HEK293 (cell line): Measurements from ENCODE around the gene OSBP2.

ENCODE experiments used
- CTCF ChIA-PET: fragments of 350-600 bp; formaldehyde crosslinking; extraction: SDS; loops from one replicate; lab custom pipeline; 2021; ENCODE audit warnings: antibody characterized with exemption; lab: Yijun Ruan, JAX
- POLR2A ChIA-PET: fragments of 300-600 bp; formaldehyde crosslinking; extraction: SDS; loops from one replicate; lab custom pipeline; 2020; ENCODE audit warnings: antibody characterized with exemption, inconsistent platforms; lab: Yijun Ruan, JAX
- H3K27ac ChIP-seq: fragments of 200-500 bp; sonication (Bioruptor generic); 2 replicates; pipeline ENCODE4 v1.5.1; 2014; ENCODE audit warnings: low read depth, low read length, control low read depth, inconsistent platforms; ENCODE audit errors: extremely low read depth
- H3K36me3 ChIP-seq, 2 experiments: fragments of 200-500 bp in 1 of 2; sonication (Bioruptor generic) in 1 of 2; 1 replicate in 1 of 2; 2 replicates in 1 of 2; pipeline ENCODE4 v1.5.1; 2014 to 2017; ENCODE audit warnings: inconsistent platforms in 2 of 2, low read length in 2 of 2; ENCODE audit not compliant: control insufficient read depth in 2 of 2, insufficient read depth in 1 of 2
- H3K4me1 ChIP-seq: fragments of 200-500 bp; sonication (Bioruptor generic); 2 replicates; pipeline ENCODE4 v1.5.1; 2014; ENCODE audit warnings: mild to moderate bottlenecking, low read length, inconsistent platforms; ENCODE audit not compliant: control insufficient read depth, insufficient read depth
- H3K4me3 ChIP-seq: 2 replicates; pipeline ENCODE4 v1.5.1; 2011; ENCODE audit warnings: low read depth, mild to moderate bottlenecking, control low read depth, low read length, moderate library complexity
- H3K9me3 ChIP-seq: fragments of 200-500 bp; sonication (Bioruptor generic); 2 replicates; pipeline ENCODE4 v1.5.1; 2014; ENCODE audit warnings: low read depth, low read length, inconsistent platforms; ENCODE audit not compliant: control insufficient read depth, insufficient read depth
- GLI2 ChIP-seq: fragments of 450-650 bp; formaldehyde crosslinking; IDR thresholded peaks from 2 replicates; pipeline ENCODE4; 2017; ENCODE audit warnings: missing biosample characterization, missing genetic modification characterization, low read depth, borderline replicate concordance
- IKZF3 ChIP-seq: fragments of 450-650 bp; IDR thresholded peaks from 2 replicates; pipeline ENCODE4 v1.5.0; 2018; ENCODE audit warnings: missing biosample characterization, mild to moderate bottlenecking, missing genetic modification characterization, moderate library complexity
- SP7 ChIP-seq: fragments of 450-650 bp; formaldehyde crosslinking; IDR thresholded peaks from 2 replicates; pipeline ENCODE4 v1.5.1; 2016; ENCODE audit warnings: missing biosample characterization, missing genetic modification characterization
- ZBTB20 ChIP-seq: fragments of 450-650 bp; formaldehyde crosslinking; IDR thresholded peaks from 2 replicates; pipeline ENCODE4 v1.5.1; 2016; ENCODE audit warnings: missing biosample characterization, missing genetic modification characterization
- ZNF157 ChIP-seq: fragments of 450-650 bp; formaldehyde crosslinking; IDR thresholded peaks from 2 replicates; pipeline ENCODE4 v1.5.1; 2016; ENCODE audit warnings: missing biosample characterization, missing genetic modification characterization
- ZNF302 ChIP-seq: fragments of 450-650 bp; formaldehyde crosslinking; IDR thresholded peaks from 2 replicates; pipeline ENCODE4 v1.5.1; 2016; ENCODE audit warnings: missing biosample characterization, missing genetic modification characterization, low read depth
- ZNF341 ChIP-seq: fragments of 450-650 bp; formaldehyde crosslinking; IDR thresholded peaks from 2 replicates; pipeline ENCODE4; 2016; ENCODE audit warnings: low read depth, missing biosample characterization, missing genetic modification characterization
- ZNF560 ChIP-seq: fragments of 450-650 bp; formaldehyde crosslinking; IDR thresholded peaks from 2 replicates; pipeline ENCODE4 v1.5.1; 2017; ENCODE audit warnings: missing biosample characterization, missing genetic modification characterization, borderline replicate concordance
- ZNF561 ChIP-seq: fragments of 450-650 bp; IDR thresholded peaks from 2 replicates; pipeline ENCODE4 v1.5.1; 2018; ENCODE audit warnings: missing biosample characterization, missing genetic modification characterization, borderline replicate concordance
- ZNF585B ChIP-seq: fragments of 450-650 bp; formaldehyde crosslinking; IDR thresholded peaks from 2 replicates; pipeline ENCODE4 v1.5.1; 2016; ENCODE audit warnings: missing biosample characterization, missing genetic modification characterization
- ZNF777 ChIP-seq: fragments of 450-650 bp; formaldehyde crosslinking; IDR thresholded peaks from 2 replicates; pipeline ENCODE4 v1.5.1; 2017; ENCODE audit warnings: missing biosample characterization, missing genetic modification characterization, borderline replicate concordance
- ZSCAN23 ChIP-seq: fragments of 450-650 bp; formaldehyde crosslinking; IDR thresholded peaks from 2 replicates; pipeline ENCODE4 v1.5.1; 2016; ENCODE audit warnings: missing biosample characterization, missing genetic modification characterization
- TF ChIP-seq, protein P1 (sequence below): fragments of 450-650 bp; formaldehyde crosslinking; IDR thresholded peaks from 2 replicates; pipeline ENCODE4 v1.5.1; 2016; ENCODE audit warnings: missing biosample characterization, missing genetic modification characterization
- TF ChIP-seq, protein P2 (sequence below): fragments of 450-650 bp; formaldehyde crosslinking; IDR thresholded peaks from 2 replicates; pipeline ENCODE4 v1.5.1; 2016; ENCODE audit warnings: missing biosample characterization, missing genetic modification characterization, borderline replicate concordance
- TF ChIP-seq, protein P3 (sequence below): fragments of 450-650 bp; formaldehyde crosslinking; conservative IDR thresholded peaks from 2 replicates; pipeline ENCODE4 v1.5.1; 2016; ENCODE audit warnings: low read depth, missing biosample characterization, missing genetic modification characterization
- TF ChIP-seq, protein P4 (sequence below): fragments of 450-650 bp; formaldehyde crosslinking; IDR thresholded peaks from 2 replicates; pipeline ENCODE4 v1.5.1; 2016; ENCODE audit warnings: missing biosample characterization, missing genetic modification characterization

The OSBP2 gene

DNA sequence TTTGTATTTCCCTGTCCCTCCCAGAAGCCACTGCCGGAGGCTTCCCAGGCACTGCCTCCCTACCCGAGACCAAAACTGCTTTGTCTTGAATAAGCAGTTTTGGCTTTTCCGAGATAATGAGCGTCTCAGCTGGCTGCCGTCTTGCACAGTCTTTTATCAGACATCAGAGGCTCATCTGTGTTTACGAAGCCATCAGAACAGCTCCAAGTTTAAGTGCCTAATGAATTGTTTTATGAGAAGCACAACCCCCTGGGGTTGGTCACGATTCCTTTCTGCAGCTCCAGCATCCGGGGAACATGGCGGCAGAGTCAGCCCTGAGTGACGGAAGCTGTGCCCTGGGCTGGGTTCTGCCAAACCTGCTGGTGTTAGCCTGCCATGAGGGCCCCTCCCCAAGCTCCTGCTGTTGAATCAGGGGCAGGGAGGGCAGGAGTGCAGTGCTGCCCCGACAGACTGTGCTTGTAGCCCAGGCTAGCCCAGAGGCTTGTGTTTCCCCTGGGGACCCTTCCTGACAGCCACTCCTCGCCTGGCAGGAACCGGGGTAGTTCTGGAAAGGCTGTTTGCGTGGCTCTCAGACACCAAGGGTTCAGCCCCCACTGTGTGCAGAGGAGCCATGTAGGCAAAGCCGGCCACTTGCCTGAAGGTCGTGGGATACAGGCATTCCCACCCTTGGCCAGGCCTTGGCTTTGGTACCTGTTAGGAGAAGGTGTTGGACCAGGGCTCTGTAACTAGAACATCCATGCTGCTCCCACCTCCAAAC lies 177.8 kb downstream of the OSBP2 start (continued):
- TF ChIP-seq, protein P1, sequence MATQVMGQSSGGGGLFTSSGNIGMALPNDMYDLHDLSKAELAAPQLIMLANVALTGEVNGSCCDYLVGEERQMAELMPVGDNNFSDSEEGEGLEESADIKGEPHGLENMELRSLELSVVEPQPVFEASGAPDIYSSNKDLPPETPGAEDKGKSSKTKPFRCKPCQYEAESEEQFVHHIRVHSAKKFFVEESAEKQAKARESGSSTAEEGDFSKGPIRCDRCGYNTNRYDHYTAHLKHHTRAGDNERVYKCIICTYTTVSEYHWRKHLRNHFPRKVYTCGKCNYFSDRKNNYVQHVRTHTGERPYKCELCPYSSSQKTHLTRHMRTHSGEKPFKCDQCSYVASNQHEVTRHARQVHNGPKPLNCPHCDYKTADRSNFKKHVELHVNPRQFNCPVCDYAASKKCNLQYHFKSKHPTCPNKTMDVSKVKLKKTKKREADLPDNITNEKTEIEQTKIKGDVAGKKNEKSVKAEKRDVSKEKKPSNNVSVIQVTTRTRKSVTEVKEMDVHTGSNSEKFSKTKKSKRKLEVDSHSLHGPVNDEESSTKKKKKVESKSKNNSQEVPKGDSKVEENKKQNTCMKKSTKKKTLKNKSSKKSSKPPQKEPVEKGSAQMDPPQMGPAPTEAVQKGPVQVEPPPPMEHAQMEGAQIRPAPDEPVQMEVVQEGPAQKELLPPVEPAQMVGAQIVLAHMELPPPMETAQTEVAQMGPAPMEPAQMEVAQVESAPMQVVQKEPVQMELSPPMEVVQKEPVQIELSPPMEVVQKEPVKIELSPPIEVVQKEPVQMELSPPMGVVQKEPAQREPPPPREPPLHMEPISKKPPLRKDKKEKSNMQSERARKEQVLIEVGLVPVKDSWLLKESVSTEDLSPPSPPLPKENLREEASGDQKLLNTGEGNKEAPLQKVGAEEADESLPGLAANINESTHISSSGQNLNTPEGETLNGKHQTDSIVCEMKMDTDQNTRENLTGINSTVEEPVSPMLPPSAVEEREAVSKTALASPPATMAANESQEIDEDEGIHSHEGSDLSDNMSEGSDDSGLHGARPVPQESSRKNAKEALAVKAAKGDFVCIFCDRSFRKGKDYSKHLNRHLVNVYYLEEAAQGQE: no peak
- TF ChIP-seq ZBTB20 (tag by site-specific recombination) (peak; percentile 54; the same call in 1 of the 2 replicates), SP7 (tag by site-specific recombination) (peak; percentile 61; the same call in 1 of the 2 replicates), ZNF561 (tag by site-specific recombination) (no peak), ZNF157 (no peak), ZNF585B (tag by site-specific recombination) (no peak), ZNF777 (no peak)
- TF ChIP-seq, protein P2, sequence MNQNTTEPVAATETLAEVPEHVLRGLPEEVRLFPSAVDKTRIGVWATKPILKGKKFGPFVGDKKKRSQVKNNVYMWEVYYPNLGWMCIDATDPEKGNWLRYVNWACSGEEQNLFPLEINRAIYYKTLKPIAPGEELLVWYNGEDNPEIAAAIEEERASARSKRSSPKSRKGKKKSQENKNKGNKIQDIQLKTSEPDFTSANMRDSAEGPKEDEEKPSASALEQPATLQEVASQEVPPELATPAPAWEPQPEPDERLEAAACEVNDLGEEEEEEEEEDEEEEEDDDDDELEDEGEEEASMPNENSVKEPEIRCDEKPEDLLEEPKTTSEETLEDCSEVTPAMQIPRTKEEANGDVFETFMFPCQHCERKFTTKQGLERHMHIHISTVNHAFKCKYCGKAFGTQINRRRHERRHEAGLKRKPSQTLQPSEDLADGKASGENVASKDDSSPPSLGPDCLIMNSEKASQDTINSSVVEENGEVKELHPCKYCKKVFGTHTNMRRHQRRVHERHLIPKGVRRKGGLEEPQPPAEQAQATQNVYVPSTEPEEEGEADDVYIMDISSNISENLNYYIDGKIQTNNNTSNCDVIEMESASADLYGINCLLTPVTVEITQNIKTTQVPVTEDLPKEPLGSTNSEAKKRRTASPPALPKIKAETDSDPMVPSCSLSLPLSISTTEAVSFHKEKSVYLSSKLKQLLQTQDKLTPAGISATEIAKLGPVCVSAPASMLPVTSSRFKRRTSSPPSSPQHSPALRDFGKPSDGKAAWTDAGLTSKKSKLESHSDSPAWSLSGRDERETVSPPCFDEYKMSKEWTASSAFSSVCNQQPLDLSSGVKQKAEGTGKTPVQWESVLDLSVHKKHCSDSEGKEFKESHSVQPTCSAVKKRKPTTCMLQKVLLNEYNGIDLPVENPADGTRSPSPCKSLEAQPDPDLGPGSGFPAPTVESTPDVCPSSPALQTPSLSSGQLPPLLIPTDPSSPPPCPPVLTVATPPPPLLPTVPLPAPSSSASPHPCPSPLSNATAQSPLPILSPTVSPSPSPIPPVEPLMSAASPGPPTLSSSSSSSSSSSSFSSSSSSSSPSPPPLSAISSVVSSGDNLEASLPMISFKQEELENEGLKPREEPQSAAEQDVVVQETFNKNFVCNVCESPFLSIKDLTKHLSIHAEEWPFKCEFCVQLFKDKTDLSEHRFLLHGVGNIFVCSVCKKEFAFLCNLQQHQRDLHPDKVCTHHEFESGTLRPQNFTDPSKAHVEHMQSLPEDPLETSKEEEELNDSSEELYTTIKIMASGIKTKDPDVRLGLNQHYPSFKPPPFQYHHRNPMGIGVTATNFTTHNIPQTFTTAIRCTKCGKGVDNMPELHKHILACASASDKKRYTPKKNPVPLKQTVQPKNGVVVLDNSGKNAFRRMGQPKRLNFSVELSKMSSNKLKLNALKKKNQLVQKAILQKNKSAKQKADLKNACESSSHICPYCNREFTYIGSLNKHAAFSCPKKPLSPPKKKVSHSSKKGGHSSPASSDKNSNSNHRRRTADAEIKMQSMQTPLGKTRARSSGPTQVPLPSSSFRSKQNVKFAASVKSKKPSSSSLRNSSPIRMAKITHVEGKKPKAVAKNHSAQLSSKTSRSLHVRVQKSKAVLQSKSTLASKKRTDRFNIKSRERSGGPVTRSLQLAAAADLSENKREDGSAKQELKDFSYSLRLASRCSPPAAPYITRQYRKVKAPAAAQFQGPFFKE: no peak
- TF ChIP-seq, all 188 proteins: peak for 11

DNA sequence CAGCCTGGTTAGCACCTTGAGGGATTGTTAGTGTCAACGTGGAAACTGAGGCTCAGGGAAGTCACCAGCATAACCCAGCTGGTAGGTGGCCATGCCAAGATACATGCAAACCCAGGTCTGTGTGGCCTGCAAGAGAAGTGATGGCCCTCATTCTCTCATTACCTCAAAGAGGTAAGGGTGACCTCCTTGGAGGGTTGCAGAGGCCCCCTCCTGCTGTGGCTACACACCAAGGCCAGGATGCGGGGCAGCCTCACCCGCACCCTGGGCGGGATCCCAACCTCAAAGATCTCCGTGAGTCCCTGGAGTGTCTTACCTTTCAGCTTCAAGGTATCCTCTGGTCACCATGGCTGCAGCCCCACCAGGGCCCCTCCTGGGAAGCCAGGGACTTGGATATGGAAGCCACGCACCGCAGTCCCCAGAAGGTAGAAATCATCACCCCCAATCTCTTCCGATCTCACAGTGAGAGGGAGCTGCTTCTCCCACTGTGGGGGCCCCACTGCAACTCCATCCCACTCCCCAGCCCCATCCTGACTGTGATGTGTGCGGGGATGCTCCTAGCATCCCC lies 178.5 kb downstream of the OSBP2 start:
- Histone ChIP-seq H3K4me3 (no peak overlapping the region), H3K36me3 (peaks cover 0 to 5% of the 10 kb centered on the region in 2 experiments; a peak in 1 of 3 replicates), H3K9me3 (no peaks in the 10 kb centered on the region), H3K27ac (no peak overlapping the region), H3K4me1 (peaks cover 6% of the 10 kb centered on the region; the same call in 1 of the 2 replicates)
- ChIA-PET CTCF (interaction anchor here (0.7 kb wide), 1 partner anchor 101 kb away, joined by 3 read pairs; no protein-coding TSS in a partner anchor), POLR2A (no interaction called here)
- TF ChIP-seq ZNF302 (tag by site-specific recombination) (no peak), IKZF3 (tag by site-specific recombination) (no peak), ZNF157 (no peak), ZSCAN23 (tag by site-specific recombination) (no peak), ZNF560 (no peak), ZNF341 (no peak)

DNA sequence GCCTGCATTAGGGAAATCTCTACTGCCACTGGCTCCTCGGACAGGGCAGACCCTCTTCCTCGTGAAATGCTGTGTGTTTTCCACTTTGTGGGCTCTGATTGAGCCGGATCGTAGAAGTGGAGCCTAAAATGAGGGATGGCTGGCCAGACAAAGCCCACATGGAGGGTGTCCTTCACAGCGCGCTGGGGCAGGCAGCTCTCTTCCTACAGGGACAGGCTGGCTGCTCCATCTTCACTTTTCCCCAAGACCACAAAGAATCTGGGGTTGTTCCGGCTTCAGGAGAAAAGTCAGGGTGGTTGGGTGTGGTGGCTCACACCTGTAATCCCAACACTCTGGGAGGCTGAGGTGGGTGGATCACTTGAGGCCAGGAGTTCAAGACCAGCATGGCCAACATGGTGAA lies 179.0 kb downstream of the OSBP2 start:
- no peak overlapping the region for H3K4me3 ChIP-seq
- H3K36me3 ChIP-seq: peaks cover 0 to 5% of the 10 kb centered on the region in 2 experiments; a peak in 1 of 3 replicates
- H3K27ac ChIP-seq: no peak overlapping the region
- H3K9me3 ChIP-seq: no peaks in the 10 kb centered on the region
- ChIA-PET POLR2A (no interaction called here), CTCF (interaction anchor here (0.6 to 0.7 kb wide), 2 partner anchors 102 to 410 kb away, joined by 3 to 4 read pairs; no protein-coding TSS in a partner anchor)
- H3K4me1 ChIP-seq: peaks cover 6% of the 10 kb centered on the region; the same call in 1 of the 2 replicates
- TF ChIP-seq, protein P3, sequence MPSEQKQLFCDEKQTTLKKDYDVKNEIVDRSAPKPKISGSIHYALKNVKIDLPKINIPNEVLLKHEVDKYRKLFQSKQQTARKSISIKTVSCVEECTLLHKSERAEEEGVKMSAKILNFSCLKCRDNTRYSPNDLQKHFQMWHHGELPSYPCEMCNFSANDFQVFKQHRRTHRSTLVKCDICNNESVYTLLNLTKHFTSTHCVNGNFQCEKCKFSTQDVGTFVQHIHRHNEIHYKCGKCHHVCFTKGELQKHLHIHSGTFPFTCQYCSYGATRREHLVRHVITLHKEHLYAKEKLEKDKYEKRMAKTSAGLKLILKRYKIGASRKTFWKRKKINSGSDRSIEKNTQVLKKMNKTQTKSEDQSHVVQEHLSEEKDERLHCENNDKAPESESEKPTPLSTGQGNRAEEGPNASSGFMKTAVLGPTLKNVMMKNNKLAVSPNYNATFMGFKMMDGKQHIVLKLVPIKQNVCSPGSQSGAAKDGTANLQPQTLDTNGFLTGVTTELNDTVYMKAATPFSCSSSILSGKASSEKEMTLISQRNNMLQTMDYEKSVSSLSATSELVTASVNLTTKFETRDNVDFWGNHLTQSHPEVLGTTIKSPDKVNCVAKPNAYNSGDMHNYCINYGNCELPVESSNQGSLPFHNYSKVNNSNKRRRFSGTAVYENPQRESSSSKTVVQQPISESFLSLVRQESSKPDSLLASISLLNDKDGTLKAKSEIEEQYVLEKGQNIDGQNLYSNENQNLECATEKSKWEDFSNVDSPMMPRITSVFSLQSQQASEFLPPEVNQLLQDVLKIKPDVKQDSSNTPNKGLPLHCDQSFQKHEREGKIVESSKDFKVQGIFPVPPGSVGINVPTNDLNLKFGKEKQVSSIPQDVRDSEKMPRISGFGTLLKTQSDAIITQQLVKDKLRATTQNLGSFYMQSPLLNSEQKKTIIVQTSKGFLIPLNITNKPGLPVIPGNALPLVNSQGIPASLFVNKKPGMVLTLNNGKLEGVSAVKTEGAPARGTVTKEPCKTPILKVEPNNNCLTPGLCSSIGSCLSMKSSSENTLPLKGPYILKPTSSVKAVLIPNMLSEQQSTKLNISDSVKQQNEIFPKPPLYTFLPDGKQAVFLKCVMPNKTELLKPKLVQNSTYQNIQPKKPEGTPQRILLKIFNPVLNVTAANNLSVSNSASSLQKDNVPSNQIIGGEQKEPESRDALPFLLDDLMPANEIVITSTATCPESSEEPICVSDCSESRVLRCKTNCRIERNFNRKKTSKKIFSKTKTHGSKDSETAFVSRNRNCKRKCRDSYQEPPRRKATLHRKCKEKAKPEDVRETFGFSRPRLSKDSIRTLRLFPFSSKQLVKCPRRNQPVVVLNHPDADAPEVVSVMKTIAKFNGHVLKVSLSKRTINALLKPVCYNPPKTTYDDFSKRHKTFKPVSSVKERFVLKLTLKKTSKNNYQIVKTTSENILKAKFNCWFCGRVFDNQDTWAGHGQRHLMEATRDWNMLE (tag by site-specific recombination): no peak
- no peak for TF ChIP-seq GLI2
- TF ChIP-seq, protein P4, sequence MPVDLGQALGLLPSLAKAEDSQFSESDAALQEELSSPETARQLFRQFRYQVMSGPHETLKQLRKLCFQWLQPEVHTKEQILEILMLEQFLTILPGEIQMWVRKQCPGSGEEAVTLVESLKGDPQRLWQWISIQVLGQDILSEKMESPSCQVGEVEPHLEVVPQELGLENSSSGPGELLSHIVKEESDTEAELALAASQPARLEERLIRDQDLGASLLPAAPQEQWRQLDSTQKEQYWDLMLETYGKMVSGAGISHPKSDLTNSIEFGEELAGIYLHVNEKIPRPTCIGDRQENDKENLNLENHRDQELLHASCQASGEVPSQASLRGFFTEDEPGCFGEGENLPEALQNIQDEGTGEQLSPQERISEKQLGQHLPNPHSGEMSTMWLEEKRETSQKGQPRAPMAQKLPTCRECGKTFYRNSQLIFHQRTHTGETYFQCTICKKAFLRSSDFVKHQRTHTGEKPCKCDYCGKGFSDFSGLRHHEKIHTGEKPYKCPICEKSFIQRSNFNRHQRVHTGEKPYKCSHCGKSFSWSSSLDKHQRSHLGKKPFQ (tag by site-specific recombination): no peak
